CD14-positive monocyte (primary cell): Measurements from ENCODE around the gene PRLR. TPM values are rescaled to one million over a fixed set of nuclear protein-coding genes. Genes with fewer than 3 reads are reported as not detected.

Source experiments
- DNase-seq, 3 donors: peaks; one replicate each; pipeline ENCODE4 v3.0.0-alpha.2; 2011 to 2022
- H2AFZ ChIP-seq: 2 replicates; pipeline ENCODE4 v1.6.0; 2012; ENCODE audit warnings: mild to moderate bottlenecking, low read depth, low read length, inconsistent platforms; ENCODE audit not compliant: insufficient read depth, poor library complexity, severe bottlenecking
- H3K27ac ChIP-seq, 2 donors: 1 replicate in 1 of 2; 2 replicates in 1 of 2; pipeline ENCODE4 v1.5.1; 2012 to 2013; ENCODE audit warnings: low read length in 2 of 2, control low read depth in 1 of 2, inconsistent platforms in 1 of 2, low read depth in 1 of 2, mild to moderate bottlenecking in 1 of 2
- H3K27me3 ChIP-seq, 2 donors: one replicate each; pipeline versions ENCODE4 v1.6.0 to v1.6.1; 2011 to 2013; ENCODE audit warnings: low read length in 2 of 2; ENCODE audit not compliant: control insufficient read depth in 2 of 2, insufficient read depth in 2 of 2
- H3K36me3 ChIP-seq, 2 donors: replicated peaks in 1 of 2; 1 replicate in 1 of 2; 2 replicates in 1 of 2; pipeline versions ENCODE4 v1.5.1 to v1.6.1; 2012 to 2013; ENCODE audit warnings: low read length in 2 of 2, control low read depth in 1 of 2, inconsistent platforms in 1 of 2, mild to moderate bottlenecking in 1 of 2; ENCODE audit not compliant: insufficient read depth in 2 of 2, control insufficient read depth in 1 of 2
- H3K4me1 ChIP-seq, 2 donors: 1 replicate in 1 of 2; 2 replicates in 1 of 2; pipeline versions ENCODE4 v1.5.1 to v1.6.1; 2012 to 2013; ENCODE audit warnings: low read length in 2 of 2, control low read depth in 1 of 2, inconsistent platforms in 1 of 2, mild to moderate bottlenecking in 1 of 2, moderate library complexity in 1 of 2; ENCODE audit not compliant: insufficient read depth in 2 of 2, control insufficient read depth in 1 of 2
- H3K4me2 ChIP-seq: replicated peaks from 2 replicates; pipeline ENCODE3; 2012; ENCODE audit warnings: low read length, moderate library complexity, mild to moderate bottlenecking; ENCODE audit not compliant: poor library complexity, severe bottlenecking; ENCODE audit errors: extremely low read depth
- H3K4me3 ChIP-seq, 3 experiments: fragments of 200-600 bp in 1 of 3; sonication (generic) in 1 of 3; replicated peaks in 1 of 3; 1 replicate in 2 of 3; 2 replicates in 1 of 3; pipeline ENCODE4 v1.5.1; 2011 to 2013; ENCODE audit warnings: low read length in 3 of 3, mild to moderate bottlenecking in 3 of 3, control low read depth in 2 of 3, low read depth in 2 of 3, inconsistent platforms in 1 of 3, moderate library complexity in 1 of 3
- H3K79me2 ChIP-seq: 2 replicates; pipeline ENCODE4 v1.6.0; 2012; ENCODE audit warnings: mild to moderate bottlenecking, control low read depth, inconsistent platforms, low read length, moderate library complexity; ENCODE audit not compliant: insufficient read depth
- H3K9ac ChIP-seq: 2 replicates; pipeline ENCODE4 v1.6.0; 2017; ENCODE audit warnings: low read length, mild to moderate bottlenecking; ENCODE audit not compliant: insufficient read depth, poor library complexity, severe bottlenecking
- H3K9me3 ChIP-seq, 2 donors: replicated peaks in 1 of 2; 1 replicate in 1 of 2; 2 replicates in 1 of 2; pipeline versions ENCODE4 v1.5.1 to v1.6.1; 2012 to 2013; ENCODE audit warnings: low read length in 2 of 2, control low read depth in 1 of 2; ENCODE audit not compliant: control insufficient read depth in 1 of 2, insufficient read depth in 1 of 2
- H4K20me1 ChIP-seq: 2 replicates; pipeline ENCODE4 v1.6.0; 2012; ENCODE audit warnings: mild to moderate bottlenecking, low read length, control low read depth, moderate library complexity; ENCODE audit not compliant: insufficient read depth
- H3K27ac Mint-ChIP-seq, 7 donors: one replicate each; pipeline ENCODE4 v1.8.0; 2020; ENCODE audit warnings: mild to moderate bottlenecking in 7 of 7, mixed read lengths in 7 of 7, moderate library complexity in 6 of 7, inconsistent platforms in 2 of 7
- H3K27me3 Mint-ChIP-seq, 3 donors: one replicate each; pipeline ENCODE4 v1.8.0; 2021 to 2022; ENCODE audit warnings: low read depth in 3 of 3, mild to moderate bottlenecking in 3 of 3, mixed read lengths in 3 of 3, moderate library complexity in 3 of 3, inconsistent platforms in 1 of 3
- H3K36me3 Mint-ChIP-seq, 2 donors: one replicate each; pipeline ENCODE4 v1.8.0; 2020; ENCODE audit warnings: mixed read lengths in 2 of 2, inconsistent platforms in 1 of 2, mild to moderate bottlenecking in 1 of 2
- H3K4me1 Mint-ChIP-seq: one replicate; pipeline ENCODE4 v1.8.0; 2020; ENCODE audit warnings: mild to moderate bottlenecking, mixed read lengths
- H3K4me3 Mint-ChIP-seq, 2 donors: one replicate each; pipeline ENCODE4 v1.8.0; 2020; ENCODE audit warnings: mild to moderate bottlenecking in 2 of 2, mixed read lengths in 2 of 2, moderate library complexity in 1 of 2
- H3K9me3 Mint-ChIP-seq, 7 donors: one replicate each; pipeline ENCODE4 v1.8.0; 2020 to 2022; ENCODE audit warnings: mixed read lengths in 7 of 7, mild to moderate bottlenecking in 6 of 7, moderate library complexity in 6 of 7, inconsistent platforms in 2 of 7
- CTCF ChIP-seq: fragments of 200-600 bp; IDR thresholded peaks from one replicate; pipeline ENCODE4 v1.8.0; 2022; ENCODE audit warnings: antibody characterized with exemption, mild to moderate bottlenecking
- WGBS: methylation state at CpG from one replicate; pipeline ENCODE4 v1.1.5; 2013; ENCODE audit warnings: missing lambda C conversion rate; ENCODE audit not compliant: insufficient coverage; 5-methylcytosine and 5-hydroxymethylcytosine counted together
- intact Hi-C, 2 donors: fragments of 100-400 bp; cut with micrococcal nuclease; formaldehyde crosslinking; loops; one replicate each; pipeline versions ENCODE4 v1.15.0 to v1.15.1; 2023
- polyA plus RNA-seq, 3 donors: library from polyadenylated mRNA; depleted of rRNA in 1 of 3; unstranded in 2 of 3; stranded (reverse) in 1 of 3; fragments of 300-500 nt in 2 of 3; fragments of >200 nt in 1 of 3; fragmentation: Illumina TruSeq in 2 of 3; gene quantifications; 1 replicate in 2 of 3; 2 replicates in 1 of 3; pipeline ENCODE4 v1.2.3, GENCODE V29; 2012 to 2021

Gene PRLR
- polyA plus RNA-seq, 3 donors, result 0.12 to 1.7 (median 0.88) TPM

DNA sequence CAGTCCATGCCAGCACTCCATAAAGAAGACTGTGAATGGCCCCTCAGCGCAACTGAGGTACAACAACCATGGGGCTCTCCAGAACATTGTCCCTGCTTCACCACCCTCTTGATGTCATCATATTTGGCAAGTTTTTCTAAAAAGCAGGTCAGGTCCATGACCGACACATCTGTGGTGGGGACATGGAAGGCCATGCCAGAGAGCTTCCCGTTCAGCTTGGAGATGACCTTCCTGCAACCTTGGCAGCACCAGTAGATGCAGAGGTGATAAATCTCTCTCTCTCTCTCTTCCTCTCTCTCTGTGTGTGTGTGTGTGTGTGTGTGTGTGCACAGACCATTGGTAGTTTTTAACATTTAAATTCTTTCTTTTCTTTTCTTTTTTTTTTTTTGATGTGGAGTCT is 147.1 kb downstream of the PRLR start:
- H3K79me2 ChIP-seq, result no peaks in the 10 kb centered on the region
- no peaks in the 10 kb centered on the region for H3K4me1 ChIP-seq
- H3K36me3 ChIP-seq, result peaks cover 22 to 65% of the 10 kb centered on the region in 2 donors
- H2AFZ ChIP-seq, result no peak overlapping the region
- H3K27me3 Mint-ChIP-seq, result peaks cover 0 to 1% (median 1%) of the 10 kb centered on the region in 3 donors
- H3K4me3 Mint-ChIP-seq, result no peak overlapping the region
- 90% methylated on average over 2 of the region's 3 CpGs for WGBS
- H3K4me1 Mint-ChIP-seq, result no peaks in the 10 kb centered on the region
- no peak overlapping the region for H3K27ac ChIP-seq
- no peaks in the 10 kb centered on the region for H4K20me1 ChIP-seq
- no peaks in the 10 kb centered on the region for H3K9me3 ChIP-seq
- H3K9me3 Mint-ChIP-seq, result peaks cover 0 to 5% (median 0%) of the 10 kb centered on the region in 7 donors
- H3K4me2 ChIP-seq, result no peak overlapping the region
- H3K9ac ChIP-seq, result no peak overlapping the region
- intact Hi-C loops, result no loop called here
- DNase-seq, result no peak
- no peak overlapping the region for H3K27ac Mint-ChIP-seq
- no peak for TF ChIP-seq CTCF
- no peak overlapping the region for H3K4me3 ChIP-seq
- H3K36me3 Mint-ChIP-seq, result peaks cover 54 to 83% of the 10 kb centered on the region in 2 donors
- no peaks in the 10 kb centered on the region for H3K27me3 ChIP-seq

GRCh38 chr5:35082530-35082929 is 147.8 kb downstream of the PRLR start:
- Histone ChIP-seq H3K4me3 (no peak overlapping the region), H3K79me2 (no peaks in the 10 kb centered on the region), H3K9ac (no peak overlapping the region), H3K4me1 (no peaks in the 10 kb centered on the region), H2AFZ (no peak overlapping the region), H3K9me3 (no peaks in the 10 kb centered on the region), H3K27me3 (no peaks in the 10 kb centered on the region), H3K27ac (no peak overlapping the region), H3K4me2 (no peak overlapping the region), H4K20me1 (no peaks in the 10 kb centered on the region), H3K36me3 (peaks cover 19 to 59% of the 10 kb centered on the region in 2 donors)
- no peak for TF ChIP-seq CTCF
- H3K36me3 Mint-ChIP-seq, result peaks cover 58 to 83% of the 10 kb centered on the region in 2 donors
- H3K27ac Mint-ChIP-seq, result no peak overlapping the region
- H3K4me1 Mint-ChIP-seq, result no peaks in the 10 kb centered on the region
- intact Hi-C loops, result no loop called here
- peaks cover 0 to 1% (median 1%) of the 10 kb centered on the region in 3 donors for H3K27me3 Mint-ChIP-seq
- no peak overlapping the region for H3K4me3 Mint-ChIP-seq
- WGBS, result no CpG with 5 or more reads among the region's 3 CpGs
- no peak for DNase-seq
- H3K9me3 Mint-ChIP-seq, result peaks cover 0 to 12% (median 3%) of the 10 kb centered on the region in 7 donors
